ENCODE data around the gene ZNF700.
"Not testable (repeated sequence)": the region's sequence is repeated elsewhere in the genome, so short reads cannot be mapped to it uniquely, and the experiment has no call there.

- not testable (repeated sequence) for TF ChIP-seq ZNF621 (tag by site-specific recombination; IDR thresholded peaks at IDR 0.05); CTCF (tag by site-specific recombination; IDR thresholded peaks at IDR 0.05); TSHZ1 (tag by site-specific recombination; IDR thresholded peaks at IDR 0.05; ENCODE audit: borderline replicate concordance); ZNF274 (IDR thresholded peaks at IDR 0.05; ENCODE audit: low read length); ZNF274 (tag by site-specific recombination; IDR thresholded peaks at IDR 0.05; ENCODE audit: borderline replicate concordance); ZSCAN23 (tag by site-specific recombination; IDR thresholded peaks at IDR 0.05); ZBTB20 (tag by site-specific recombination; IDR thresholded peaks at IDR 0.05); ZNF670 (tag by site-specific recombination; IDR thresholded peaks at IDR 0.05; ENCODE audit: low read depth); ZNF76 (tag by site-specific recombination; IDR thresholded peaks at IDR 0.05; ENCODE audit: borderline replicate concordance, low read depth); PRDM2 (tag by site-specific recombination; IDR thresholded peaks at IDR 0.05; ENCODE audit: borderline replicate concordance); ZFHX2 (tag by site-specific recombination; conservative IDR thresholded peaks at IDR 0.05); ZNF391 (tag by site-specific recombination; IDR thresholded peaks at IDR 0.05; ENCODE audit: borderline replicate concordance, low read depth); ZNF747 (tag by site-specific recombination; IDR thresholded peaks at IDR 0.05); ZNF302 (tag by site-specific recombination; IDR thresholded peaks at IDR 0.05; ENCODE audit: low read depth); REST (tag by site-specific recombination; IDR thresholded peaks at IDR 0.05)
Observed at GRCh38 chr19:11925651-11926187, 812 bp downstream of the ZNF700 start.
